NCI-H2107 treated with DMSO at 0.1 percent for 48 hours (cell line): ENCODE data around the gene PCDHGB3.
"Not testable (repeated sequence)": the region's sequence is repeated elsewhere in the genome, so short reads cannot be mapped to it uniquely, and the experiment has no call there.

ENCODE experiments used
- DNase-seq: peaks from one replicate; lab custom pipeline; 2025; ENCODE audit not compliant: unreplicated experiment; lab: John Stamatoyannopoulos, UW

The PCDHGB3 gene

GRCh38 chr5:141389153-141390042, 19.4 kb downstream of the PCDHGB3 start:
- no peak for DNase-seq

GRCh38 chr5:141392429-141393198, 22.6 kb downstream of the PCDHGB3 start, which contains the start of gene PCDHGA8:
TSS of gene PCDHGA8 (plus strand) at chr5:141392633. CDS start at chr5:141392814, 181 bp downstream.
- no peak for DNase-seq

DNA sequence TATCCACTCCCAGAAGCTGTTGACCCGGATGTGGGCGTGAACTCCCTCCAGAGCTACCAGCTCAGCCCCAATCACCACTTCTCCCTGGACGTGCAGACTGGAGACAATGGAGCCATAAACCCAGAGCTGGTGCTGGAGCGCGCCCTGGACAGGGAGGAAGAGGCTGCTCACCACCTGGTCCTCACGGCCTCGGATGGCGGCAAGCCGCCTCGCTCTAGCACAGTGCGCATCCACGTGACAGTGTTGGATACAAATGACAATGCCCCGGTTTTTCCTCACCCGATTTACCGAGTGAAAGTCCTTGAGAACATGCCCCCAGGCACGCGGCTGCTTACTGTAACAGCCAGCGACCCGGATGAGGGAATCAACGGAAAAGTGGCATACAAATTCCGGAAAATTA, 23.2 kb downstream of the PCDHGB3 start:
- no peak for DNase-seq

DNA sequence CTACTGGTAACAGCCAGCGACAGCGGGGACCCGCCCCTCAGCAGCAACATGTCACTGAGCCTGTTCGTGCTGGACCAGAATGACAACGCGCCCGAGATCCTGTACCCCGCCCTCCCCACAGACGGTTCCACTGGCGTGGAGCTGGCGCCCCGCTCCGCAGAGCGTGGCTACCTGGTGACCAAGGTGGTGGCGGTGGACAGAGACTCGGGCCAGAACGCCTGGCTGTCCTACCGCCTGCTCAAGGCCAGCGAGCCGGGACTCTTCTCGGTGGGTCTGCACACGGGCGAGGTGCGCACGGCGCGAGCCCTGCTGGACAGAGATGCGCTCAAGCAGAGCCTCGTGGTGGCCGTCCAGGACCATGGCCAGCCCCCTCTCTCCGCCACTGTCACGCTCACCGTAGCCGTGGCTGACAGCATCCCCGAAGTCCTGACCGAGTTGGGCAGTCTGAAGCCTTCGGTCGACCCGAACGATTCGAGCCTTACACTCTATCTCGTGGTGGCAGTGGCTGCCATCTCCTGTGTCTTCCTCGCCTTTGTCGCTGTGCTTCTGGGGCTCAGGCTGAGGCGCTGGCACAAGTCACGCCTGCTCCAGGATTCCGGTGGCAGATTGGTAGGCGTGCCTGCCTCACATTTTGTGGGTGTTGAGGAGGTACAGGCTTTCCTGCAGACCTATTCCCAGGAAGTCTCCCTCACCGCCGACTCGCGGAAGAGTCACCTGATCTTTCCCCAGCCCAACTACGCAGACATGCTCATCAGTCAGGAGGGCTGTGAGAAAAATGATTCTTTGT, 24.6 kb downstream of the PCDHGB3 start:
- not testable (repeated sequence) for DNase-seq

DNA sequence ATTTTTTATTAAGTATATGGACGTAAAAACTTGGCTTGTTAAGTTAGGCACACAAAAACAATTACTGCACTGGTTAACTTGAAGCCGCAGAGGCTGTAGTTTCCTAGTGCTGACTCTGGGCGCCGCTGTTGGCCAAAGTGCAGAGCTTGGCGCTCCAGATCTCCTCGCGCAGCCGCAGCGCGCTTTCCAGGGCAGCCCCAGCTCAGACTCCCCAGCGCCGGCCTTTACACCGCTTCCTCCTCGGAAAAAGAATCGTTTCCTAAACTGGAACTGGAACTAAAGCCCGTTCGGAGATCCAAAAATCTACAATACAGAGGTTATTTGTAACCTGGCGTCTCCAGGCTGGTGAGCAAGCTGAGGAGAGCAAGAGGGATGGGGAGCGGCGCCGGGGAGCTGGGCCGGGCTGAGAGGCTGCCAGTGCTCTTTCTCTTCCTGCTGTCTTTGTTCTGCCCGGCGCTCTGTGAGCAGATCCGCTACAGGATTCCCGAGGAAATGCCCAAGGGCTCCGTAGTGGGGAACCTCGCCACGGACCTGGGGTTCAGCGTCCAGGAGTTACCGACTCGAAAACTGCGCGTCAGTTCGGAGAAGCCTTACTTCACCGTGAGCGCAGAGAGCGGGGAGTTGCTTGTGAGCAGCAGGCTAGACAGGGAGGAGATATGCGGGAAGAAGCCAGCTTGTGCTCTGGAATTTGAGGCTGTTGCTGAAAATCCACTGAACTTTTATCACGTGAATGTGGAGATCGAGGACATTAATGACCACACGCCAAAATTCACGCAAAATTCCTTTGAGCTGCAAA, 27.9 kb downstream of the PCDHGB3 start, which contains the start of gene PCDHGB5:
Gene PCDHGB5, plus strand, starts transcription at position 192 of the 796 bp plus-strand sequence. Its CDS starts 181 bp downstream, at position 373.
- DNase-seq, result not testable (repeated sequence)

GRCh38 chr5:141398608-141399007, 28.6 kb downstream of the PCDHGB3 start:
- no peak for DNase-seq

GRCh38 chr5:141399555-141400258, 29.7 kb downstream of the PCDHGB3 start:
- no peak for DNase-seq

- no peak for DNase-seq
Observed at GRCh38 chr5:141402553-141403243, 32.7 kb downstream of the PCDHGB3 start, which contains the start of gene PCDHGA9. TSS of gene PCDHGA9 (plus strand) at chr5:141402778. CDS start at chr5:141402953, 175 bp downstream.

GRCh38 chr5:141403387-141403786, 33.3 kb downstream of the PCDHGB3 start:
- DNase-seq, result no peak

DNA sequence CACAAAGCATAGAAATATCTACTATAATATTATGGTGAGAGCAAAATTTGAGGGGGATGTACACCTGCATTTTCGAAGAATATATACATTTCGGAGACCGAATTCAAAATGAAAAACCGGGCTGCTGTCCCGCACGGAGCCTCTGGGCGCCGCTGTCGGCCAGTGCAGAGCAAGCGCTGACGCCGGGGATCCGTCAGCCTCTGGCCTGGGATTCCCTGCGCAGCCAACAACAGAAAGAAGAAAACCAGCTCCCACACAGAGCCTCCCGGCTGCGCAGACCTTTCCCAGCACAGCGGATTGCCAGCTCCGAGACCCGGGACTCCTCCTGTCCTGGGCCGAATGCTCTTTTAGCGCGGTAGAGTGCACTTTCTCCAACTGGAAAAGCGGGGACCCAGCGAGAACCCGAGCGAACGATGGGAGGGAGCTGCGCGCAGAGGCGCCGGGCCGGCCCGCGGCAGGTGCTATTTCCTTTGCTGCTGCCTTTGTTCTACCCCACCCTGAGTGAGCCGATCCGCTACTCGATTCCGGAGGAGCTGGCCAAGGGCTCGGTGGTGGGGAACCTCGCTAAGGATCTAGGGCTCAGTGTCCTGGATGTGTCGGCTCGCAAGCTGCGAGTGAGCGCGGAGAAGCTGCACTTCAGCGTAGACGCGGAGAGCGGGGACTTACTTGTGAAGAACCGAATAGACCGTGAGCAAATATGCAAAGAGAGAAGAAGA, 37.9 kb downstream of the PCDHGB3 start, which contains the start of gene PCDHGB6:
Gene PCDHGB6, plus strand, starts transcription at position 232 of the 716 bp plus-strand sequence. Its CDS starts 182 bp downstream, at position 414.
- DNase-seq, result not testable (repeated sequence)

DNA sequence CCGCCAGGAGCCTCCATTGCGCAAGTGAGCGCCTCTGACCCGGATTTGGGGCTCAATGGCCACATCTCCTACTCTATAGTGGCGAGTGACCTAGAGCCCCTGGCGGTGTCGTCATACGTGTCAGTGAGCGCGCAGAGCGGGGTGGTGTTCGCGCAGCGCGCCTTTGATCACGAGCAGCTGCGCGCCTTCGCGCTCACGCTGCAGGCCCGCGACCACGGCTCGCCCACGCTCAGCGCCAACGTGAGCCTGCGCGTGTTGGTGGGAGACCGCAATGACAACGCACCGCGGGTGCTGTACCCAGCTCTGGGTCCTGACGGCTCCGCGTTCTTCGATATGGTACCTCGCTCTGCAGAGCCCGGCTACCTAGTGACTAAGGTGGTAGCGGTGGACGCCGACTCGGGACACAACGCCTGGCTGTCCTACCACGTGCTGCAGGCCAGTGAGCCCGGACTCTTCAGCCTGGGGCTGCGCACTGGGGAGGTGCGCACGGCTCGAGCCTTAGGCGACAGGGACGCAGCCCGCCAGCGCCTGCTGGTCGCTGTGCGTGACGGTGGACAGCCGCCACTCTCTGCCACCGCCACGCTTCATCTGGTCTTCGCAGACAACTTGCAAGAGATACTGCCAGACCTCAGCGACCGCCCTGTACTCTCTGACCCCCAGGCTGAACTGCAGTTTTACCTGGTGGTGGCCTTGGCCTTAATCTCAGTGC, 39.7 kb downstream of the PCDHGB3 start:
- no peak for DNase-seq

DNA sequence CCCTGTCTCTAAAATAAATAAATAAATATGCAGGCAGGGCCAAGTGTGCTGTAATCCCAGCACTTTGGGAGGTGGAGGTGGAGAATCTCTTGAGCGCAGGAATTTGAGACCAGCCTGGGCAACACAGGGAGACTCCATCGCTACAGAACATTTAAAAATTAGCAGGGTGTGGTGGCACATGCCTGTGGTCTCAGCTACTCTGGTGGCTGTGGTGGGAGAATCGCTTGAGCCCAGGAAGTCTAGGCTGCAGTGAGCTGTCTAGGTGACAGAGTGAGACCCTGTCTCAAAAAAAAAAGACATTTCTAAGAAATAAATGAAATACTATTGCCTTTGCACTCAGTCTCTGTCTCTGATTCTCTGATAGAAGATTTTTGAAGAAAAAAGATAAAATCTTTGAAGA, 41.5 kb downstream of the PCDHGB3 start:
- DNase-seq, result no peak

- DNase-seq, result no peak
Observed at GRCh38 chr5:141412854-141413539, 43.0 kb downstream of the PCDHGB3 start, which contains the start of gene PCDHGA10. TSS of gene PCDHGA10 (plus strand) at chr5:141412987. CDS start at chr5:141413176, 189 bp downstream.

GRCh38 chr5:141413540-141414069, 43.6 kb downstream of the PCDHGB3 start:
- DNase-seq, result no peak

- not testable (repeated sequence) for DNase-seq
Observed at GRCh38 chr5:141414548-141415274, 44.7 kb downstream of the PCDHGB3 start.

- DNase-seq, result not testable (repeated sequence)
Observed at GRCh38 chr5:141415275-141415618, 45.2 kb downstream of the PCDHGB3 start.
